ENCODE data around the gene IFT27. TPM values are rescaled to one million over a fixed set of nuclear protein-coding genes. Genes with fewer than 3 reads are reported as not detected.

The IFT27 gene
- total RNA-seq, 1 donor from 2014 or later = 12.0 TPM

DNA sequence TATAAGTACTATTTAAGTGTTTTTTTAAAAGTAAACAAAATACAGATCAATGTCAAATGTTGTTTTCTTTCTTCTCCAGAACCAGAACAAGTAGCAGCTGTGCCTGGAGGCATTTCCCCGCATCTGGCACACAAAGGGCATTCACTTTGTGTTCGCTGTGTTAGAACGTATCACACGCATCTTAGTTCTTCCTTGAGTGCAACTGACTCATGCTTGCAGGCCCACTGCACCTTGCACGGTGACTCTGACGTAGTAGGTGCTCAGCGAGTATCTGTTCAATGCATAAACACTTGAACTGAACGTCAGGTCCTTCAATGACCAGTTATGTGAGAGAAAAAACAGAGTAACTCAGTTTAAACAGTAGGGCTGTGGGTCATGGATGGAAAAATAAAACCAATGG, 3.5 kb downstream of the IFT27 start:
- no peak for TF ChIP-seq CTCF (conservative IDR thresholded peaks at IDR 0.05; ENCODE audit: low read depth, low read length)
- H3K4me3 ChIP-seq (ENCODE audit: low read depth, low read length) = no peak overlapping the region
- no peak for DNase-seq (ENCODE audit: low read depth)

- TF ChIP-seq CTCF (conservative IDR thresholded peaks at IDR 0.05; ENCODE audit: low read depth, low read length) = no peak
- DNase-seq (ENCODE audit: low read depth) = no peak
These were observed 4.4 kb downstream of the IFT27 start for GRCh38 chr22:36771356-36772063.

GRCh38 chr22:36770513-36771231, 5.2 kb downstream of the IFT27 start:
- no peak overlapping the region for H3K4me3 ChIP-seq (ENCODE audit: low read depth, low read length)
- no peak for DNase-seq (ENCODE audit: low read depth)
- no peak for TF ChIP-seq CTCF (conservative IDR thresholded peaks at IDR 0.05; ENCODE audit: low read depth, low read length)

More at GRCh38 chr22:36771356-36772063, 4.4 kb downstream of the IFT27 start:
- H3K4me3 ChIP-seq (ENCODE audit: low read depth, low read length) = no peak overlapping the region

DNA sequence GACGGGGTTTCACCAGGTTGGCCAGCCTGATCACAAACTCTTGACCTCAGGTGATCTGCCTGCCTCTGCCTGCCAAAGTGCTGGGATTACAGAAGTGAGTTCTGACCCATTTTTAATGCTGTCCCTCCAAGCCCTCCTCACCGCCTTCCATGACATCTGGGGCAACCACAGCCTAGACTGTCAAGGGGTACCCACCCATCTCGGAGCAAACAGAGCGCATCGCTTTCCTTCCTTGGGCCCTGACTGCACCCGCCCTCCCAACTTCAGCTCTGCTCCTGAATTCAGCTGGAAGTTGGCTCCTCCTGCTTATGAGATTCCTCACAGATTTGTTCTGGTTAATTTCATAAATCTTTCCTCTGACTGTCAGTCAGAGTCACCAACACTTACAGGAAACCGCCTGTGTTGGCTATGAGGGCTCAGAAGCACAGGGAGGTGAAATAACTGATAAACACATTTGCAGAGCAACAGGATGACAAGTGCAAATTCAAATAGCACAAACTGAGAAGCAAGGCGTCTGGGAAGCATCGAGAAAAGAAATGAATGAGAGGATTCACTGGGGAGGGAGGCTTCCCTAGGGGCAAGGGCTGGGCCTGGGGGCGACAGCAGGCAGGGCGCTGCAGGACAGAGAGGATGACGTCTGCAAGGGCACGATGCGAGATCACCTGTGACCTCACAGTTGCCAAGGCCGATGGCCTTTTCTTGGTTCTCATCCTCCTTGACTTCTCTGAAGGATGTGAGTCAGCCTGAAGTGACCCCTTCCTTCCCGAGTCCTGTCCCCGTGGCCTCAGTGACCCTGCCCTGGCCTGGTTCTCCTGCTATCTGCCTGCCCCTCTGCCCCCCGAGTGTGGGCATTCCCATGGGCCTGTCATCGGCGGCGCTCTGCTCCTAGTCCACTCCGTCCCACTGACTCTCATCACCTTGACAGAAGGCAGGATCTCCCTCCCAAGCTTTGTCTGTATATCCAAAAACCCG, 6.1 kb downstream of the IFT27 start:
- DNase-seq (ENCODE audit: low read depth) = no peak
- TF ChIP-seq CTCF (conservative IDR thresholded peaks at IDR 0.05; ENCODE audit: low read depth, low read length) = no peak
- H3K4me3 ChIP-seq (ENCODE audit: low read depth, low read length) = no peak overlapping the region

DNA sequence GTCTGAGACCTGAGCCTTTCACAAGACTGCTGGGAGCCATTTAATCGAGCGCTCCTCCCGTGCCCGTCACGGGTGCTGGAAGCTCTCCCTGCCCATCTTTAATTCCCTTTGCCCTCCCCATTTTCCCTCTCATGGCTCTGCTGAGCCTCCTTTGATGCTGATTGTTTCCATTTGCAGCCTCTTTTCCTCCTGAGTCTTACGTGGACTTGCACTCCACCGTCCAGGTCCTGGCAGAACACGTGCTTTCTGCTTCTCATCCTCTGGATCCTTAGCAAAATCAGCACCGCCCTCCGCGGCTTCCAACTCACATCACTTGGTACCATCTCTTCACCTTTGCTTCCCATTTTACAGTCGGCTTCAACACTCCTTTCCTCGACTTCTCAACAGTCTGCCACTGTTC, 7.3 kb downstream of the IFT27 start:
- no peak for DNase-seq (ENCODE audit: low read depth)
- TF ChIP-seq CTCF (conservative IDR thresholded peaks at IDR 0.05; ENCODE audit: low read depth, low read length) = no peak

DNA sequence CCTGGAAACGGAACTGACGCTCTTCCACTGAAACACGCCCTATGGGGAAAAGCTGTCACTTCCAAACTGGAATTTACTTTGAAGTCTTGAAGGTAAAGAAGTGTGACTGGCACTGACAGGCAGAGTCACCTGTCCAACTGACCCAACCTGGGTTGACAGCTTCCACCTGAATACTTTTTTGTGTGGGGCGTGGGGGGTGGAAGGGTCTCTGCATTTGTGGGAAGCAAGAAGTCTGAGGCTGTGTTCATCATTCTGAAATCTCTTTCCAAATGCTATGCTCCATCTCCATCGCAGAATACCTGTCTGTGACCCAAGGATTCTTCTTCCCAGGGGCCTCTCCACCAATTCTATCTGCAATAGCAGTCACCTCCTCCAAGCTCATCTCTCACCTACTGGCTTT, 7.8 kb downstream of the IFT27 start:
- TF ChIP-seq CTCF (conservative IDR thresholded peaks at IDR 0.05; ENCODE audit: low read depth, low read length) = no peak
- H3K4me3 ChIP-seq (ENCODE audit: low read depth, low read length) = no peak overlapping the region

More for the DNA sequence above, 7.3 kb downstream of the IFT27 start:
- no peak overlapping the region for H3K4me3 ChIP-seq (ENCODE audit: low read depth, low read length)

More for the DNA sequence above, 7.8 kb downstream of the IFT27 start:
- DNase-seq (ENCODE audit: low read depth) = no peak
